Myocyte (in vitro differentiated cells): Measurements from ENCODE around the gene FGFRL1. TPM values are rescaled to one million over a fixed set of nuclear protein-coding genes. Genes with fewer than 3 reads are reported as not detected.

ENCODE experiments used
- DNase-seq: peaks from one replicate; pipeline ENCODE4 v3.0.0-alpha.2; 2012; ENCODE audit warnings: low read depth
- polyA plus RNA-seq: library from polyadenylated mRNA; unstranded; fragments of >200 nt; gene quantifications from one replicate; pipeline ENCODE4 v1.2.1, GENCODE V29; 2012; ENCODE audit warnings: missing spikeins
- total RNA-seq: library from RNA; depleted of rRNA; stranded (reverse); fragments of >200 nt; gene quantifications from 2 replicates; pipeline ENCODE4 v1.2.3, GENCODE V29; 2014

FGFRL1 gene, protein sequence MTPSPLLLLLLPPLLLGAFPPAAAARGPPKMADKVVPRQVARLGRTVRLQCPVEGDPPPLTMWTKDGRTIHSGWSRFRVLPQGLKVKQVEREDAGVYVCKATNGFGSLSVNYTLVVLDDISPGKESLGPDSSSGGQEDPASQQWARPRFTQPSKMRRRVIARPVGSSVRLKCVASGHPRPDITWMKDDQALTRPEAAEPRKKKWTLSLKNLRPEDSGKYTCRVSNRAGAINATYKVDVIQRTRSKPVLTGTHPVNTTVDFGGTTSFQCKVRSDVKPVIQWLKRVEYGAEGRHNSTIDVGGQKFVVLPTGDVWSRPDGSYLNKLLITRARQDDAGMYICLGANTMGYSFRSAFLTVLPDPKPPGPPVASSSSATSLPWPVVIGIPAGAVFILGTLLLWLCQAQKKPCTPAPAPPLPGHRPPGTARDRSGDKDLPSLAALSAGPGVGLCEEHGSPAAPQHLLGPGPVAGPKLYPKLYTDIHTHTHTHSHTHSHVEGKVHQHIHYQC
- 20.5 and 22.5 TPM in 2 replicates for total RNA-seq
- 25.0 TPM for polyA plus RNA-seq

DNA sequence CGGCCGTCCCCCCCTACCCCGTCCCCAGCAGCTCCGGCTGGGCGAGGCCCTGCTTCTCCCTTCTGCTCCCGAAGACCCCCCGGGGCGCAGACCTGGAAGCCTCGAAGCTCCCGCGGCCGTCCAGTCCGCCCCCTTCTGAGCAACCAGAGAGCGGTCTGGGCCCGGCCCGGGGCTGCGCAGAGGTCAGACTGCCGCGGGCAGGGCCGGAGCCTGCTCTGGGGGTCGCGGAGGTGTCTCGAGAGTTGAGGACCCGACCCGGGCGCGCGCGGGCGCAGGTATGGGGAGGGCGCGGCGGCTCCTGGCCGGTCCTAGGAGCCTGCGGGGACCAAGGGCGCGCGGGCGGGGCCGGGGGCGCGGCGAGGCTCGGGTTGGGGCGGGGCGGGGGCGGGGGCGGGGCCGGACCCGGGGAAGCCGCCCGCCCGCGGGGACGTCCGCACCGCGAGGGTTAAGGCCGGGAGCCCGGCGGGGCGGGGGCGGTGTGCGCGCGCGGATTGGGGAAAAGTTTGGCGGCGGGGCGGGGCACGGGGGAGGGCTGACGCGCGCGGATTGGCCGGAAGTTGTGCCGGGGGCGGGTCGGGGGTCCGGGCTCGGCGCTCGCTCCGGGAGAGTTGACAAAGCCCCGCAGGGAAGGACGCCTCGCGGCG, at the start of gene FGFRL1:
Gene FGFRL1, plus strand, starts transcription at position 605 of the 644 bp plus-strand sequence. CDS start 860 bp downstream, outside the sequence.
- DNase-seq = peak; percentile 88

GRCh38 chr4:962231-963208, 48.9 kb upstream of the FGFRL1 start:
- no peak for DNase-seq

GRCh38 chr4:963276-964225, 47.9 kb upstream of the FGFRL1 start:
- no peak for DNase-seq

- DNase-seq = no peak
These were observed 46.9 kb upstream of the FGFRL1 start for GRCh38 chr4:964346-965025.

DNA sequence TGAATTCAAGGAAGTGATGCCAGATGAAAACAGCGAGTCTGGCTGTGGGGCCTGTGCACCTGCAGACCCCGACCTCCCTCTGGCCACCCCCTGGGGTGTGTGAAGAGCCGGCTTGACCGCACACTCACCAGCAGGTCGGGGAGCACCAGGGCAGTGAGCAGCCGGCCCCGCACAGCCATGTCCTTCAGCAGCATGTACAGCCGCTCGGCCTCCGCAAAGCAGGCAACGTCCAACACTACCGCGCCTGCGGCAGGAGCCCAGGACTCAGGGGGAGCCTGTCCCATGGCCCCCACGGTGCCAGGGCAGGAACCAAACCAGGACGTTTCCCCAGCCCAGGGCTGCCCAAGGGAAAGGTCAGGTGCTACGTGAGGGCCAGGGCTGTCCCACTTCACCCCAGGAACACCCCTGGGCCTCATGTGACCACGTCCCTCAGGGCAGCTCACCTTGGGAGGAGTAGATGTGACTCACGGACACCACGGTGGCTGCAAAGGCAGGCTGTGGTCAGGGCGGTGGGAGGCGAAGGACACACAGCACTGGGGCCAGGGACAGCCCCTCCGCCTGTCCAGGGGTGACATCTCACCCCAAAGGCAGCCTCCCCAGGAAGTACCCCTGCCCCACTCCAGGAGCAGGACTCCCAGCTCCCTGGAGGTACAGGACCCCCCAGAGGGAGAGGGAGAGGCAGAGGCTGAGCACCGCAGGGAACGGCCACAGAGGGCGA, 46.2 kb upstream of the FGFRL1 start:
- DNase-seq = no peak

- DNase-seq = no peak
These were observed 45.7 kb upstream of the FGFRL1 start for GRCh38 chr4:965766-966134.

DNA sequence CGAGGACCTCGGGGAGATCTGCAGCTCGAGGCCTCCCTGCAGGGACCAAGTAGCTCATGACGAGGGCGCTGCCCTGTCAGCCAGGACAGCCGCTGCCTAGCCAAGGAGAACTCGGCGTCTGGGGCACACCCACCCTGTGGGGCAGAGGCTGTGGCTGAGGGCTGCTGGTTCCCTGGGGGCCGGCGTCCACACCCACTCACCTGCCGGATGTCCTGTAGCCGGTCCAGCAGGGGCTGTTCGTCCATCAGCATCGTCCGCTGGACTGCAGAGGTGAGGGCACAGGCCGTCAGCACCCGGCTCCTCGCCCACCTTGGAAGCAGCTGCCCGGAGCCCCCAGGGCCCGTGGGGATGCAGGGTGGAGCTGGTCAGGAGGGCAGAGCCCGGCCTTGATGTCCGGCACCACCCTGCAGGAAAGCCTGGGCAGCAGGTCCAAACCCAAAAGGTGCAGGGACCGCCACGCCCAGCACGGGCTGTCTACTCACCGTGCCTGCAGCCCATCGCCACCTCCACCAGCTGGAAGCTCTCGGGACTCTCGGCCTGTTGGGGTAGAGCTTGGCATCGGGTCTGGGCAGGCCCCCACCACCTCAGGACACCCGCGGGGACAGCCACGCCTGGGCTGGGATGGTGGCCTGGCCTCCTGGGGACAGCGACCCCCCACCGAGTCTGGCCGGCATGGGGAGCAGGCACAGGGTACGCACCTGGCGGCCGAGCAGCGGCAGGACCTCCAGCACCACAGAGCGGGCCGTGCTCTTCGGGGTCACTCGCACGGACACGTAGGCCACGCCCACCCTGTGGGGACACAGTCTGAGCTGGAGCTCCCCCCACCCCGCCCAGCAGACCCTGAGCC, 44.9 kb upstream of the FGFRL1 start:
- DNase-seq = no peak

GRCh38 chr4:967113-968104, 44.0 kb upstream of the FGFRL1 start:
- no peak for DNase-seq

GRCh38 chr4:968221-968620, 43.2 kb upstream of the FGFRL1 start:
- no peak for DNase-seq

- DNase-seq = no peak
These were observed 42.6 kb upstream of the FGFRL1 start for GRCh38 chr4:968621-969394.

- DNase-seq = no peak
These were observed 41.2 kb upstream of the FGFRL1 start for GRCh38 chr4:970046-970745.

DNA sequence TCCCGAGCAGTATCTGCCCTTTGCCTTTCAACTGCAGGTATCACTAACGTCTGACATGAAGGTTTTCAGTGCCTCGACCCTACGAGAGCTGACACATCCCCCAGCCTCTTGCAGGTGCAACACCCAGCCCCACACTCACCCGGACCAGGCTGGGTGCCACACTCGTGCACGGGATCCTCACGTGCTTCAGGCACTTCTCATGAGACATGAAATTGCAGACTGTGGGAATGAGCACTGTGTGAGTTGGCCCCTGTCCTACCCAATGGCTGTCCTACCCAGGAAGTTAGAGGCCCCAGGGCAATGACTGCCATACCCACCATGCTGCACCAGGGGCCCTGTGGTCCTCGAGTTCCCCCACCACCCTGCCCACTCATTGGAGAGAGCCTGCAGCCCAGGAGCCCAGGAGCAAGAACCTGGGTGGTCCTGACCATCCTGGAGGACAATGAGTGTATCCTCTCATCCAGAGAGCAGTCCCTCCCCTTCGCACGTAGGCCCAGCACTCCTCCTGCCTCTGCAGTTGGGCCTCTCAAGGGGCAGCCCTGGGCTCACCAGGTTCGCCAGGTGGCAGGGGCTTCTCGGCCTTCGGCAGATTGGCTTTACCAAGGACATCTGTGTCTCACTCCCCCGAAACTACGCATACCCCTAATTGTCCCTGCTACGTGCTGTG, 40.4 kb upstream of the FGFRL1 start:
- DNase-seq = no peak

- DNase-seq = no peak
These were observed 39.5 kb upstream of the FGFRL1 start for GRCh38 chr4:971666-972500.
